ENCODE results near the gene GGACT. TPM values are rescaled to one million over a fixed set of nuclear protein-coding genes. Genes with fewer than 3 reads are reported as not detected.
A peak's percentile ranks its signal among the peaks of the same experiment; 100 is the strongest.

The GGACT gene
- total RNA-seq, 1 donor, result 9.1 TPM

DNA sequence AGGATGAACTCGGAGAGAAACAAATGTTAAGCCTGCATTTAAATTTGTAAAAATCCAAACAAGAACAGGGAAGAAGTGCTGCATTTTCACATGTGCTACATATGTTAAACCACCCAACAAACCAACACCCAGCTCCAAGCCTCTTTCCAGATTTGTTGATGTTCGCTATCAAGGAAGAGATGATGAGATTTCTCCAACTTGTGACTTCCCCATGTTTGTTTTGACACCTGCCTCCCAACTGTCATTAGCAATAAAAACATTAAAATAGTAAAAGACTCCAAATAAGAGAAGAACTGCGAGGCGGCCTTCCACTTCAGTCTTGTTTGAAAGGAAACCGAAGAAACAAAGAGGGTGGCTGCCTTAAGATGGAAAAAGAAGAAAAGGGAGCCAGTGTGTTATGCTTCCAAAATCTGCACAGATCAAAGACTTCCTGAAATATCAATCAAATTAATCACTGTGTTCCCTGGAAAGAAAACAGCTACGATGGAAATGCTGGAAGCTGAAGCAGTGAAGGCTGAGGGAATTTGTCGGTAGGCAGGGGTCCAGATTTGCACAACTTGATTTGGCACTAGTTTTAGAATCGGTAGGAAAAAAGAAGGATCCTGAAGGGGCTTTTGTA, 14.0 kb upstream of the GGACT start:
- peak; percentile 12 for DNase-seq (ENCODE audit: low read depth)
- TF ChIP-seq, protein P1, sequence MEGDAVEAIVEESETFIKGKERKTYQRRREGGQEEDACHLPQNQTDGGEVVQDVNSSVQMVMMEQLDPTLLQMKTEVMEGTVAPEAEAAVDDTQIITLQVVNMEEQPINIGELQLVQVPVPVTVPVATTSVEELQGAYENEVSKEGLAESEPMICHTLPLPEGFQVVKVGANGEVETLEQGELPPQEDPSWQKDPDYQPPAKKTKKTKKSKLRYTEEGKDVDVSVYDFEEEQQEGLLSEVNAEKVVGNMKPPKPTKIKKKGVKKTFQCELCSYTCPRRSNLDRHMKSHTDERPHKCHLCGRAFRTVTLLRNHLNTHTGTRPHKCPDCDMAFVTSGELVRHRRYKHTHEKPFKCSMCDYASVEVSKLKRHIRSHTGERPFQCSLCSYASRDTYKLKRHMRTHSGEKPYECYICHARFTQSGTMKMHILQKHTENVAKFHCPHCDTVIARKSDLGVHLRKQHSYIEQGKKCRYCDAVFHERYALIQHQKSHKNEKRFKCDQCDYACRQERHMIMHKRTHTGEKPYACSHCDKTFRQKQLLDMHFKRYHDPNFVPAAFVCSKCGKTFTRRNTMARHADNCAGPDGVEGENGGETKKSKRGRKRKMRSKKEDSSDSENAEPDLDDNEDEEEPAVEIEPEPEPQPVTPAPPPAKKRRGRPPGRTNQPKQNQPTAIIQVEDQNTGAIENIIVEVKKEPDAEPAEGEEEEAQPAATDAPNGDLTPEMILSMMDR (IDR thresholded peaks at IDR 0.05; ENCODE audit: insufficient read depth, low read length), result no peak
- H3K4me3 ChIP-seq (ENCODE audit: low read depth, low read length), result no peak overlapping the region

DNA sequence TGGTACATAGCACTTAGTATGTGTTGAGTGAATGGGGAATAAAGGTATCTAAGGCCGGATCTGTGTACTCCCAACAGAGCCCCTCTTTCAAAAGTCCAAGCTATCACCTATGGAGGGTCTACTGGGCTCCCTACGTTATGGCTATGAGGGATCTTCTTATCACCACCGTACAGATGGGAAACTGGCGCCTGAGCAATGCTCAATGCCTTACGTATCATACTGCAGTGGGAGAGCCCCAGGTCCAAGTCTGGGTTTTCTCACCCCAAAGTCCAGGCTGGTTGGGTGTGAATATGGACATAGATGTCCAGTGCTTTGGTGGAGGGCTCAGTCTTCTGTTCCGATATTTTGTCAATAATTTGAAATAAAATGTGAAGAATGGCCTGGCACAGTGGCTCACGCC, 13.1 kb upstream of the GGACT start:
- TF ChIP-seq, protein P1 (IDR thresholded peaks at IDR 0.05; ENCODE audit: insufficient read depth, low read length), result no peak
- H3K4me3 ChIP-seq (ENCODE audit: low read depth, low read length), result no peak overlapping the region
- no peak for DNase-seq (ENCODE audit: low read depth)

GRCh38 chr13:100600915-100601314, 12.3 kb upstream of the GGACT start:
- TF ChIP-seq, protein P1 (IDR thresholded peaks at IDR 0.05; ENCODE audit: insufficient read depth, low read length), result no peak
- no peak for DNase-seq (ENCODE audit: low read depth)
- H3K4me3 ChIP-seq (ENCODE audit: low read depth, low read length), result no peak overlapping the region

- no peak overlapping the region for H3K4me3 ChIP-seq (ENCODE audit: low read depth, low read length)
- TF ChIP-seq, protein P1 (IDR thresholded peaks at IDR 0.05; ENCODE audit: insufficient read depth, low read length), result no peak
- no peak for DNase-seq (ENCODE audit: low read depth)
These were observed 11.9 kb upstream of the GGACT start for GRCh38 chr13:100600461-100600860.

GRCh38 chr13:100597253-100597652, 8.7 kb upstream of the GGACT start:
- no peak overlapping the region for H3K4me3 ChIP-seq (ENCODE audit: low read depth, low read length)
- no peak for DNase-seq (ENCODE audit: low read depth)
- TF ChIP-seq, protein P1 (IDR thresholded peaks at IDR 0.05; ENCODE audit: insufficient read depth, low read length), result no peak

DNA sequence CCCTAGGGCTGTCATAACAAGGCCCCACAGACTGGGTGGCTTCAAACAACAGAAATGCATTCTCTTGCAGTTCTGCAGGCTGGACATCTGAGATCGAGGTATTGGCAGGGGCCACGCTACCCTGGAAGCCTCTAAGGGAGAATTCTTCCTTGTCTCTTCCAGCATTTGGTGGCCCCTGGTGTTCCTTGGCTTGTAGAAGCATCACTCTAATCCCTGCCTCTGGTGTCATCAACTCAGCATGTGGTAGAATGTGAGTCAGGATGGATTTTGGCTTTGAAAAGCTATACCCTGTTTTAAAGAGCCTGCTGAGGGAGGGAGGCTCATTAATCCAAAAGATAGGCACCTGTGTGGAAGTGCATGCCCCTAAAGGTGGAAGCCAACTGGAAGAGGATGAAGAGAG, 7.9 kb upstream of the GGACT start:
- H3K4me3 ChIP-seq (ENCODE audit: low read depth, low read length), result no peak overlapping the region
- no peak for DNase-seq (ENCODE audit: low read depth)
- TF ChIP-seq, protein P1 (IDR thresholded peaks at IDR 0.05; ENCODE audit: insufficient read depth, low read length), result no peak

- TF ChIP-seq, protein P1 (IDR thresholded peaks at IDR 0.05; ENCODE audit: insufficient read depth, low read length), result peak; percentile 16
- DNase-seq (ENCODE audit: low read depth), result no peak
These were observed 6.1 kb upstream of the GGACT start for GRCh38 chr13:100594731-100595130.

More at GRCh38 chr13:100594731-100595130, 6.1 kb upstream of the GGACT start:
- H3K4me3 ChIP-seq (ENCODE audit: low read depth, low read length), result no peak overlapping the region
